ENCODE measurements around the gene SLC17A7. TPM values are rescaled to one million over a fixed set of nuclear protein-coding genes. Genes with fewer than 3 reads are reported as not detected.
A peak's percentile ranks its signal among the peaks of the same experiment; 100 is the strongest.

The SLC17A7 gene
- total RNA-seq, 1 experiment from 2014 or later = 1.6 TPM

GRCh38 chr19:49422407-49423070, 18.8 kb downstream of the SLC17A7 start:
- Mint-ChIP-seq H3K27me3 (ENCODE audit: low read depth) (peaks cover 88% of the 10 kb centered on the region), H3K36me3 (no peaks in the 10 kb centered on the region), H3K27ac (no peak overlapping the region), H3K4me3 (peak overlapping the region; percentile 80), H3K9me3 (no peaks in the 10 kb centered on the region), H3K4me1 (peaks cover 76% of the 10 kb centered on the region)
- ChIA-PET CTCF (interaction anchor here (0.6 to 8.4 kb wide), 24 partner anchors 9 to 224 kb away, joined by 3 to 120 read pairs (median 4); partner anchors contain the start of genes DKKL1, KASH5, PIH1D1 and TEAD2), POLR2A (interaction anchor here (0.6 to 1.4 kb wide), 2 partner anchors 10 to 19 kb away, joined by 3 to 4 read pairs; no protein-coding TSS in a partner anchor)
- DNase-seq (ENCODE audit: low spot score) (peak; percentile 85), ATAC-seq (peak; percentile 42)
- TF ChIP-seq E2F1 (CRISPR knock-in tag; IDR thresholded peaks at IDR 0.05) = no peak
- TF ChIP-seq ZNF219 (CRISPR knock-in tag; IDR thresholded peaks at IDR 0.05; ENCODE audit: borderline replicate concordance) = no peak
- TF ChIP-seq SP1 (CRISPR knock-in tag; conservative IDR thresholded peaks at IDR 0.05) = peak; percentile 39; the same call in 1 of the 2 replicates
- no peak for TF ChIP-seq ZNF121 (CRISPR knock-in tag; IDR thresholded peaks at IDR 0.05)
- 0 out of 2 replicates have a peak, but pooled peaks have one; percentile 18 for TF ChIP-seq ZNF317 (CRISPR knock-in tag; IDR thresholded peaks at IDR 0.05; ENCODE audit: borderline replicate concordance, low read depth)
- peak; percentile 65; the same call in 1 of the 2 replicates for TF ChIP-seq CTCF (IDR thresholded peaks at IDR 0.05)
- TF ChIP-seq ZNF138 (CRISPR knock-in tag; conservative IDR thresholded peaks at IDR 0.05) = no peak
- peak; percentile 50; the same call in 1 of the 2 replicates for TF ChIP-seq MAX (CRISPR knock-in tag; IDR thresholded peaks at IDR 0.05)
- no peak for TF ChIP-seq GTF2I (CRISPR knock-in tag; conservative IDR thresholded peaks at IDR 0.05)
- TF ChIP-seq E2F5 (CRISPR knock-in tag; IDR thresholded peaks at IDR 0.05) = peak; percentile 89
- TF ChIP-seq CREM (CRISPR knock-in tag; IDR thresholded peaks at IDR 0.05) = peak; percentile 29; the same call in 1 of the 2 replicates
- no peak for TF ChIP-seq NR3C1 (CRISPR knock-in tag; conservative IDR thresholded peaks at IDR 0.05; ENCODE audit: low read depth)
- TF ChIP-seq FOXP4 (CRISPR knock-in tag; IDR thresholded peaks at IDR 0.05) = peak; percentile 71; the same call in 1 of the 2 replicates
- no peak for TF ChIP-seq AR (CRISPR knock-in tag; IDR thresholded peaks at IDR 0.05)
- TF ChIP-seq HMGXB4 (CRISPR knock-in tag; IDR thresholded peaks at IDR 0.05) = peak; percentile 59; the same call in 1 of the 2 replicates
- TF ChIP-seq ESRRA (CRISPR knock-in tag; IDR thresholded peaks at IDR 0.05; ENCODE audit: borderline replicate concordance) = no peak
- TF ChIP-seq IRF1 (CRISPR knock-in tag; IDR thresholded peaks at IDR 0.05) = peak; percentile 43; the same call in 1 of the 2 replicates

Measured in WTC11 (cell line).